CD4-positive, alpha-beta memory T cell (primary cell): Measurements from ENCODE around the gene CWF19L1. TPM values are rescaled to one million over a fixed set of nuclear protein-coding genes. Genes with fewer than 3 reads are reported as not detected.
A peak's percentile ranks its signal among the peaks of the same experiment; 100 is the strongest.

Source experiments
- CTCF ChIA-PET: fragments of 350-600 bp; sonication (Branson Sonifier 250); formaldehyde crosslinking; loops from one replicate; lab custom pipeline; 2021; ENCODE audit warnings: inconsistent platforms; ENCODE audit not compliant: partially characterized antibody; lab: Charles Lee
- POLR2A ChIA-PET: fragments of 350-600 bp; sonication (Branson Sonifier 250); formaldehyde crosslinking; loops from one replicate; lab custom pipeline; 2021; ENCODE audit not compliant: partially characterized antibody; lab: Charles Lee
- DNase-seq, 5 donors: peaks; one replicate each; pipeline versions ENCODE4 v3.0.0 to v3.0.0-alpha.2; 2020 to 2022; ENCODE audit warnings: mixed read lengths in 1 of 5
- H3K27ac ChIP-seq: one replicate; pipeline ENCODE4 v1.7.0; 2013; ENCODE audit warnings: low read depth, low read length
- H3K27me3 ChIP-seq: 2 replicates; pipeline ENCODE4 v1.7.0; 2013; ENCODE audit warnings: mild to moderate bottlenecking, low read length, moderate library complexity; ENCODE audit not compliant: insufficient read depth
- H3K36me3 ChIP-seq: 2 replicates; pipeline ENCODE4 v1.7.0; 2013; ENCODE audit warnings: mild to moderate bottlenecking, low read length, moderate library complexity; ENCODE audit not compliant: insufficient read depth
- H3K4me1 ChIP-seq: 2 replicates; pipeline ENCODE4 v1.7.0; 2013; ENCODE audit warnings: mild to moderate bottlenecking, low read length, moderate library complexity; ENCODE audit not compliant: insufficient read depth
- H3K4me3 ChIP-seq, 2 donors: one replicate each; pipeline ENCODE4 v1.7.0; 2013; ENCODE audit warnings: low read length in 2 of 2, mild to moderate bottlenecking in 1 of 2
- H3K9me3 ChIP-seq, 2 donors: one replicate each; pipeline ENCODE4 v1.7.0; 2013; ENCODE audit warnings: low read length in 2 of 2, control low read depth in 1 of 2; ENCODE audit not compliant: control insufficient read depth in 1 of 2
- H3K27ac Mint-ChIP-seq, 7 donors: one replicate each; pipeline ENCODE4 v1.8.0; 2020 to 2021; ENCODE audit warnings: mixed read lengths in 7 of 7, mild to moderate bottlenecking in 6 of 7, inconsistent platforms in 3 of 7, moderate library complexity in 3 of 7
- H3K27me3 Mint-ChIP-seq, 2 donors: one replicate each; pipeline ENCODE4 v1.8.0; 2020 to 2021; ENCODE audit warnings: mixed read lengths in 2 of 2
- H3K36me3 Mint-ChIP-seq, 2 donors: one replicate each; pipeline ENCODE4 v1.8.0; 2020 to 2021; ENCODE audit warnings: mixed read lengths in 2 of 2, inconsistent platforms in 1 of 2, mild to moderate bottlenecking in 1 of 2
- H3K4me1 Mint-ChIP-seq, 4 donors: one replicate each; pipeline ENCODE4 v1.8.0; 2020 to 2021; ENCODE audit warnings: mixed read lengths in 4 of 4, mild to moderate bottlenecking in 1 of 4
- H3K4me3 Mint-ChIP-seq, 8 donors: one replicate each; pipeline ENCODE4 v1.8.0; 2020 to 2021; ENCODE audit warnings: mixed read lengths in 8 of 8, mild to moderate bottlenecking in 7 of 8, moderate library complexity in 6 of 8, inconsistent platforms in 3 of 8
- H3K9me3 Mint-ChIP-seq, 8 donors: one replicate each; pipeline ENCODE4 v1.8.0; 2020 to 2021; ENCODE audit warnings: mixed read lengths in 8 of 8, mild to moderate bottlenecking in 5 of 8, inconsistent platforms in 3 of 8, moderate library complexity in 1 of 8
- intact Hi-C: fragments of 100-400 bp; cut with micrococcal nuclease; formaldehyde crosslinking; loops from one replicate; pipeline ENCODE4 v1.15.1; 2023
- polyA plus RNA-seq, 2 donors: library from polyadenylated mRNA; unstranded; fragments of 300-500 nt; fragmentation: Illumina TruSeq; gene quantifications; one replicate each; pipeline ENCODE4 v1.2.3, GENCODE V29; 2021
- total RNA-seq, 2 experiments: library from RNA; stranded (reverse); gene quantifications; one replicate each; pipeline ENCODE4 v1.2.3, GENCODE V29; 2021

The CWF19L1 gene
- total and polyA plus RNA-seq, 4 experiments from 2014 or later = 18.4 to 44.0 (median 37.1) TPM

DNA sequence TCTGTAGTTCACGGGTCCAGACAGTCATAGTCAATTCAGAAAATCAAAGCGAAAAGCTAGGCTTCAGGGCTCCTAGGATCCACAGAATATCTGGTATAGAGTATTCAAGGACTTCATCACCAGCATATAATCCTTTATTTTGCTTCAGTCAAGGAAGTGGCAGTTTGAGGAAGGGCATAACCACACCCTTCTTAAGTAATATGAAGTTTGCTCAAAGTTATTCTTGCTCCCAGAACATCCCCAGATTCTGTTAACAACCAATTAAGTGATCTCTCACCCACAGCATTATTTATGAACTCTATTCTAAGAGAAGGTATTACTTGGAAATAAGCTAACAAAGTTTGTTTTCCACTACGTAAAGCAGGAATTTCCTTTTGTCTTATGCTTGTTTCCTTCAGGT is 13.2 kb downstream of the CWF19L1 start:
- Histone ChIP-seq H3K27ac (no peak overlapping the region), H3K27me3 (no peaks in the 10 kb centered on the region), H3K9me3 (no peaks in the 10 kb centered on the region), H3K36me3 (peaks cover 59% of the 10 kb centered on the region), H3K4me1 (no peaks in the 10 kb centered on the region), H3K4me3 (no peak overlapping the region)
- H3K4me1 Mint-ChIP-seq = peaks cover 0 to 9% (median 5%) of the 10 kb centered on the region in 4 donors
- no peak overlapping the region for H3K27ac Mint-ChIP-seq
- ChIA-PET CTCF (interaction anchor here (0.8 to 1.4 kb wide), 2 partner anchors 12 to 409 kb away, joined by 3 read pairs; no protein-coding TSS in a partner anchor), POLR2A (no interaction called here)
- peaks cover 65 to 75% of the 10 kb centered on the region in 2 donors for H3K36me3 Mint-ChIP-seq
- H3K9me3 Mint-ChIP-seq = no peaks in the 10 kb centered on the region
- intact Hi-C loops = no loop called here
- H3K27me3 Mint-ChIP-seq = no peaks in the 10 kb centered on the region
- no peak overlapping the region for H3K4me3 Mint-ChIP-seq
- no peak for DNase-seq

DNA sequence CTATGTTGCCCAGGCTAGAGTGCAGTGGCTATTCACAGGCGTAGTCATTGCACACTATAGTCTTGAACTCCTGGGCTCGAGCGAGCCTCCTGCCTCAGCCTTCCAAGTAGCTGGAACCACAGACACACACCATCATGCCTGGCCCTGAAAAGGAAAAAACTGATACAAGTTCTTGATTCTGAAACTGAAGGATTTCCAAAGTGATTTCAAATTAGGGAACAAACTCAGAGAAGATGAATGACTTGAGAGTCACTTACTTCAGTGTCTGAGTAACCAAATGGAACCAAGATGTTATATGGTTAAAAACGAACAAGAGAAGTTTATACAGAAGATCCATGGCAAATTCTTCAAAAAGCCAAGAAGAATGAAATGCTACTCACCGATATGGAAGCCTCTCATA is 14.4 kb downstream of the CWF19L1 start:
- no peak for DNase-seq
- H3K36me3 ChIP-seq = peaks cover 61% of the 10 kb centered on the region

DNA sequence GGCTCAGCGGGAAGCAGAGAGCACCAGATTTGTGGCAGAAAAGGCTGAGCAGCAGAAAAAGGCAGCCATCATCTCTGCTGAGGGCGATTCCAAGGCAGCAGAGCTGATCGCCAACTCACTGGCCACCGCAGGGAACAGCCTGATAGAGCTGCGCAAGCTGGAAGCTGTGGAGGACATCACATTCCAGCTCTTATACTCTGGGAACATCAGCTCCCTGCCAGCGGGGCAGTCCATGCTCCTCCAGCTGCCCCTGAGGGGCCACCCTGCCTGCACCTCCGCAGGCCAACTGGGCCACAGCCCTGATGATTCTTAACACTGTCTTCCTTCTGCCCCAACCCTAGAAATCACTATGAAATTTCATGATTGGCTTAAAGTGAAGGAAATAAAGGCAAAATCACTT is 18.6 kb downstream of the CWF19L1 start:
- Mint-ChIP-seq H3K4me1 (no peaks in the 10 kb centered on the region), H3K36me3 (peaks cover 49 to 75% of the 10 kb centered on the region in 2 donors), H3K27me3 (no peaks in the 10 kb centered on the region), H3K4me3 (no peak overlapping the region), H3K9me3 (no peaks in the 10 kb centered on the region), H3K27ac (no peak overlapping the region)
- no peak for DNase-seq
- H3K4me3 ChIP-seq = no peak overlapping the region
- no peak overlapping the region for H3K27ac ChIP-seq
- H3K36me3 ChIP-seq = peaks cover 69% of the 10 kb centered on the region
- CTCF ChIA-PET = no interaction called here
- no peaks in the 10 kb centered on the region for H3K4me1 ChIP-seq
- no peaks in the 10 kb centered on the region for H3K27me3 ChIP-seq
- POLR2A ChIA-PET = interaction anchor here (1.0 kb wide), 1 partner anchor 11 kb away, joined by 3 read pairs; no protein-coding TSS in a partner anchor
- H3K9me3 ChIP-seq = no peaks in the 10 kb centered on the region
- intact Hi-C loops = no loop called here

More for the DNA sequence above, 14.4 kb downstream of the CWF19L1 start:
- Mint-ChIP-seq H3K36me3 (peaks cover 63 to 75% of the 10 kb centered on the region in 2 donors), H3K27me3 (no peaks in the 10 kb centered on the region), H3K9me3 (no peaks in the 10 kb centered on the region), H3K4me1 (peaks cover 0 to 9% (median 2%) of the 10 kb centered on the region in 4 donors), H3K27ac (no peak overlapping the region), H3K4me3 (no peak overlapping the region)
- CTCF ChIA-PET = no interaction called here
- H3K27ac ChIP-seq = no peak overlapping the region
- POLR2A ChIA-PET = no interaction called here
- no peaks in the 10 kb centered on the region for H3K4me1 ChIP-seq
- no peaks in the 10 kb centered on the region for H3K27me3 ChIP-seq
- intact Hi-C loops = no loop called here
- H3K4me3 ChIP-seq = no peak overlapping the region
- H3K9me3 ChIP-seq = no peaks in the 10 kb centered on the region

DNA sequence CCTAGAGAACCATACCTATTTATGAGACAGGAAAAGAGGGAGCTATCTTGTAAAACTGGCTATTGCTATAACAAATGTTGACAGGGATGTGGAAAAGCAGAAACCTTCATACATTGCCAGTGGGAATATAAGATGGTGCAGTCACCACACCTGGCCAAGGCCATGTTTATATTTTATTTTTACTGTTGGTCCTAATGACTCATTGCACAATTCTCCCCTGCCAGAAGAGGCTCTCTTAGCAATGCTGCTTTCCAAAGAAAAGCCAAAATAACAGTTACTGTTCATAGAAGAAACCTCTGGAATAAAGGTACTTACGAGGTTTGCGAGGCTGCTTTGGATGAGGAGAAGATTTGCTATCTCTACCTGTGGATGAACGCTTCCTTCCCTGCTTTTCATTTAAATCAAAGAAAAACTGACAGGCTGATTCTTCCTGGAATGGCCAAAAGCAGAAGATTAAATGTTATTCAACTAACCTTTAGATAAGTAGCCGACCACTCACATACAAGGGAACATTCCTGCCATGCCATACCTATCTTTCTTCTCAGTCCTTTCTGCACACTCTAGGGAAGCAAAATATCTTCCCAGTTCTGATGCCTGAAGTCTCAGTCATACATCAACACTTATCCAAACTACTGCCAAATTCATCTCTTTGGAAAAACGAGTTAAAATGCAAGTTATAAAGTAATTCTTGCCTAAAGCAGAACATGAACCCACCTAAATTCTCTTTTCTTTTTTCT is 21.8 kb downstream of the CWF19L1 start:
- ChIA-PET CTCF (no interaction called here), POLR2A (no interaction called here)
- no peaks in the 10 kb centered on the region for H3K27me3 Mint-ChIP-seq
- peaks cover 49 to 78% of the 10 kb centered on the region in 2 donors for H3K36me3 Mint-ChIP-seq
- peak overlapping the region in 1 of 7 donors; percentile 24 for H3K27ac Mint-ChIP-seq
- Histone ChIP-seq H3K36me3 (peaks cover 70% of the 10 kb centered on the region), H3K27ac (no peak overlapping the region), H3K4me1 (no peaks in the 10 kb centered on the region), H3K9me3 (no peaks in the 10 kb centered on the region), H3K27me3 (no peaks in the 10 kb centered on the region), H3K4me3 (no peak overlapping the region)
- H3K4me3 Mint-ChIP-seq = no peak overlapping the region
- H3K9me3 Mint-ChIP-seq = no peaks in the 10 kb centered on the region
- intact Hi-C loops = no loop called here
- H3K4me1 Mint-ChIP-seq = peaks cover 0 to under 1% (median under 1%) of the 10 kb centered on the region in 4 donors
- DNase-seq = no peak

DNA sequence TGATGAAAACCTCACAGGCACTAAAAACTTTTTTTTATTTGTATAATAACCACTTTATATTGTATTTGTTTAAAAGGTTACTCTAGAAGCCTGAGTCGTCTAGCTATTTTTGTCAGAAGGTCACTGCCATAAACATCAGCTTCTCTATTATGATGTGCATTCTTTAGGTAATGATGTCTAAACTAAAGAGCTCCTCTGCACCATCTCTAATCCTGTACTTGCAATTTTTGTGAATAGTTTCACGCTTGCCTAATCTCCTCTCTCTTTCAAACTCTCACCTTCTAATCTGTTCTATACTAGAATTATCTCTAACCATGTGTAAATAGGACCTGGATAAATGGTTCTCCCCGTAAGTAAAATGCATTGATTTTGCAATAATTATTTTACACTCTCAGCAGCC is 27.6 kb downstream of the CWF19L1 start:
- Mint-ChIP-seq H3K9me3 (no peaks in the 10 kb centered on the region), H3K27ac (no peak overlapping the region), H3K36me3 (peaks cover 54 to 72% of the 10 kb centered on the region in 2 donors), H3K4me1 (peaks cover 0 to 4% (median 3%) of the 10 kb centered on the region in 4 donors), H3K4me3 (no peak overlapping the region), H3K27me3 (no peaks in the 10 kb centered on the region)
- no peak overlapping the region for H3K4me3 ChIP-seq
- no peak for DNase-seq
- H3K27me3 ChIP-seq = no peaks in the 10 kb centered on the region
- CTCF ChIA-PET = interaction anchor here (0.7 to 1.6 kb wide), 2 partner anchors 11 to 14 kb away, joined by 3 read pairs; no protein-coding TSS in a partner anchor
- H3K36me3 ChIP-seq = peaks cover 61% of the 10 kb centered on the region
- H3K9me3 ChIP-seq = no peaks in the 10 kb centered on the region
- POLR2A ChIA-PET = no interaction called here
- no peak overlapping the region for H3K27ac ChIP-seq
- no peaks in the 10 kb centered on the region for H3K4me1 ChIP-seq
- intact Hi-C loops = no loop called here

DNA sequence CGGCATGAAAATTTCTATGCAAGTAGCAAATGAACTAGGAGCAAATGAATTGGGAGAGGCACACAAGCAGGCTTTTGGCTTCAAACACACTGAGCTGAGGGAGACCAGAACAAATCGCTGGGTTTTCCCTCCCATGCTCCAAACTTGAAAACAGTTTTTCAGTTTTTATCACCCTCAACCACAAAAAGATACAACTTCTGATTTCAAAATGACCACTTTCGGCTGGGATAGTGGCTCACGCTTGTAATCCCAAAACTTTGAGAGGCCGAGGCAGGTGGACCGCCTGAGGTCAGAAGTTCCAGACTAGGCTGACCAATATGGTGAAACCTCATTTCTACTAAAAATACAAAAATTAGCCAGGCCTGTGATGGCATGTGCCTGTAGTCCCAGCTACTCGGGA is 29.0 kb downstream of the CWF19L1 start:
- no peaks in the 10 kb centered on the region for H3K27me3 Mint-ChIP-seq
- peak overlapping the region in 1 of 7 donors; percentile 4 for H3K27ac Mint-ChIP-seq
- no peak overlapping the region for H3K27ac ChIP-seq
- H3K4me1 ChIP-seq = no peaks in the 10 kb centered on the region
- peaks cover 0 to 4% (median 3%) of the 10 kb centered on the region in 4 donors for H3K4me1 Mint-ChIP-seq
- H3K9me3 Mint-ChIP-seq = no peaks in the 10 kb centered on the region
- H3K36me3 ChIP-seq = peaks cover 63% of the 10 kb centered on the region
- ChIA-PET POLR2A (no interaction called here), CTCF (no interaction called here)
- H3K9me3 ChIP-seq = no peaks in the 10 kb centered on the region
- intact Hi-C loops = no loop called here
- no peak overlapping the region for H3K4me3 ChIP-seq
- H3K4me3 Mint-ChIP-seq = no peak overlapping the region
- no peaks in the 10 kb centered on the region for H3K27me3 ChIP-seq
- DNase-seq = no peak
- peaks cover 57 to 75% of the 10 kb centered on the region in 2 donors for H3K36me3 Mint-ChIP-seq

DNA sequence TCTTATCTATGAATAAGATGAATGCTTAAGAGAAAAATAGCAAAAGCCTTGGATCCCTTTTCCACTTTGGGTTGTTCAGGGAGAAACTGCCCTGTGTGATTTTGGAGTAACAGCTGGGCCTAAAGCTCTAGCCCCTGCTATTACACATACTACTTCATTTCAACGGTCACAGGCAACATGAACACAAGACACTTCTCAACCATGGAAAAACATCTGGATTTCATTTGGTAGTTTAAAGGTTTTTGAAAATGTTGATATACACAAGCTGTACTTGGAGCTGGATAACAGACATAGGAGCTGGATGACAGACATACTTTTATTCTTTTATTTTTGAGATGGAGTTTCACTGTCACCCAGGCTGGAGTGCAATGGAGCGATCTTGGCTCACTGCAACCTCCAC is 35.3 kb downstream of the CWF19L1 start:
- Histone ChIP-seq H3K9me3 (no peaks in the 10 kb centered on the region), H3K4me1 (peaks cover 24% of the 10 kb centered on the region), H3K36me3 (peaks cover 36% of the 10 kb centered on the region), H3K27me3 (no peaks in the 10 kb centered on the region), H3K4me3 (no peak overlapping the region), H3K27ac (no peak overlapping the region)
- Mint-ChIP-seq H3K27ac (peak overlapping the region in 3 of 7 donors; percentile 38 to 91 (median 80)), H3K36me3 (peaks cover 31 to 59% of the 10 kb centered on the region in 2 donors), H3K27me3 (no peaks in the 10 kb centered on the region), H3K4me1 (peaks cover 13 to 33% (median 22%) of the 10 kb centered on the region in 4 donors), H3K4me3 (peak overlapping the region in 1 of 8 donors; percentile 33), H3K9me3 (peaks cover 0 to 3% (median 0%) of the 10 kb centered on the region in 8 donors)
- POLR2A ChIA-PET = no interaction called here
- intact Hi-C loops = no loop called here
- CTCF ChIA-PET = no interaction called here
- no peak for DNase-seq
